Erythroblast (primary cell): ENCODE results near the gene SCUBE1.

Experiments used
- GATA1 ChIP-seq: IDR thresholded peaks from 2 replicates; pipeline ENCODE4 v1.6.1; 2011; ENCODE audit warnings: low read depth, mild to moderate bottlenecking, control low read depth, low read length, moderate library complexity
- POLR2A ChIP-seq: IDR thresholded peaks from 2 replicates; pipeline ENCODE4 v1.6.1; 2011; ENCODE audit warnings: mild to moderate bottlenecking, low read length

GRCh38 chr22:43291381-43291780 lies 51.8 kb downstream of the SCUBE1 start:
- TF ChIP-seq POLR2A (no peak), GATA1 (no peak)
